ENCODE data around the gene TMEM106A.
"Not testable (repeated sequence)": the region's sequence is repeated elsewhere in the genome, so short reads cannot be mapped to it uniquely, and the experiment has no call there.

TMEM106A gene

DNA sequence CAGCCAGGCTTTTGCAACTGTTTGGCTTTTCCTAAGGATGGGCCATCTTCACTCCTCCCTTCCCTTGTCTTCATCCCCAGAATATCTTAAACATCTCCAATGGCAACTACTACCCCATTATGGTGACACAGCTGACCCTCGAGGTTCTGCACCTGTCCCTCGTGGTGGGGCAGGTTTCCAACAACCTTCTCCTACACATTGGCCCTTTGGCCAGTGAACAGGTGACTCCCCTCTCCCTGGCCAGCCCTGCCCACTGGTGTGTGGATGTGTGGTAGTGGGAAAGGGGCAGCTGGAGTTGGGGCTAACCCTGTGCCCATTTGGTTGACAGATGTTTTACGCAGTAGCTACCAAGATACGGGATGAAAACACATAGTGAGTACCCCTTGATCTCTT is 4.7 kb downstream of the TMEM106A start:
- DNase-seq: no peak

GRCh38 chr17:43216762-43217613 is 5.3 kb downstream of the TMEM106A start:
- DNase-seq: no peak

DNA sequence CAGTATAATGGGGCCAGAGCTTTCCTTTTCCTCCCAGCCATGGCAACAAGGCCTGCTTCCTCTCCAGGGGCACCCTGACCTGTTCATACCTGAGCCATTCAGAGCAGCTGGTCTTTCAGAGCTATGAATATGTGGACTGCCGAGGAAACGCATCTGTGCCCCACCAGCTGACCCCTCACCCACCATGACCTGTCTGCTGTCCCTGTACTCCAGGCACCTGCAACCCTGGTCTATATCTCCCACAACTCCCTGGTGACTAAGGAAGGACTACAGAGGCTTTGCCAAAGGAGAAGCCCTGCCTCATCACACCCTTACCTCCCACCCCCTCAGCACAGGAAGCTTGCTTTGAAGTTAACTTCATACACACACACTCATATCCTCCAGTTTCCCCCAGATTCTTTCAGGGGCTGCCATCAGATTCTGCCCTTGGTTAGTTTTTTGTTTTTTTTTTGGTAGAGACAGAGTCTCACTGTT is 6.0 kb downstream of the TMEM106A start:
- DNase-seq: no peak

GRCh38 chr17:43219001-43219400 is 7.3 kb downstream of the TMEM106A start:
- no peak for DNase-seq

DNA sequence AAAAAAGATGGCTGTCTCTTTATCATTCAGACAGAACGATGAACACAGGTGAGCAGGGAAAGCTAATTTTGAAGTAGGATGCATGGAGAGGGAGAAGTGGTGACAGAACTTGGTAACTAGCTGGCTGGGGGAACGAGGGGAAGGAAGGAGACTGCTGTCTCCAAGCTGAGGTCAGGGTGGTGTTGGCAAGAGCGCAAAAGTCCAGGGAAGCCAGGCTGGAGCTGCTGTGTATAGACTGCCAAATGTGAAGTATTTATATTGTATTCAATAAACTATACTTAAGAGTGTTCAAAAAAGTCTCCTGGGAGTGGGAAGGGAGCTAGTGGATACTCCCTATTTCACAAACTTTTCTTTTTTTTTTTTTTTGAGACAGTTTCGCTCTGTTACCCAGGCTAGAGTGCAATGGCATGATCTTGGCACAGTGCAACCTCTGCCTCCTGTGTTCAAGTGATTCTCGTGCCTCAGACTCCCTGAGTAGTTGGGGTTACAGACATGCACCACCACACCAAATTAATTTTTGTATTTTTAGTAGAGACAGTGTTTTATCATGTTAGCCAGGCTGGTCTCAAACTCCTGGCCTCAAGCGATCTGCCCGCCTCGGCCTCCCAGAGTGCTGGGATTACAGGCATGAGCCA is 8.2 kb downstream of the TMEM106A start:
- no peak for DNase-seq

DNA sequence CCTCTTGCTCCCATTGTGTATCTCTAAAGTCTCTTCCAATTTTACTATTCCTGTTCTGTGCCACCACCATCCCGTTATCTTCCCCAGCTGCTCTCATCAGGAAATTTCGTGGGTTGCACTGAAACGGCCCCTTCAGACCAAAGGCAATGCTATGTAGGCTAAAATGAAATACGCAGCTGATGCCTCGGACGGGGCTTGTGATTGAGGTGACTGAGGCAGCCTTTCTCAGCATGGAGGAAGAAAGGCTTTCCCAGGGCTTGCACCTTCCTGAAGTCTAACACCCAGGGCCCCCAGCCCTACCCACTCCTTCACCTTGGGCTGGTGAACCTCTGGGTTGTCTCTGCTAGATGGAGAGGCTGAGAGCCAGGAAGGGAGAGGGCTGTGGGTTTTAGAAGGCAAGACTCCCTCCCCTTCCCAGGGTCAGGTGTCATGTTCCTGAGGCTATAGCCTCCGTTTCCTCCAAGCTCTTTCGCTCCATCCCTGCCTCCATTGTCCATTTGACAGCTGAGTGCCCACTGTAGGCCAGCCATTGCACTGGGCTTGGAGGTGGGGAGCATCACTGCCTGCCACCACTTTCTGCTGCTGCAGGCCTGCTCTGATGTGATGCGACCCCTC is 8.9 kb downstream of the TMEM106A start:
- no peak for DNase-seq

DNA sequence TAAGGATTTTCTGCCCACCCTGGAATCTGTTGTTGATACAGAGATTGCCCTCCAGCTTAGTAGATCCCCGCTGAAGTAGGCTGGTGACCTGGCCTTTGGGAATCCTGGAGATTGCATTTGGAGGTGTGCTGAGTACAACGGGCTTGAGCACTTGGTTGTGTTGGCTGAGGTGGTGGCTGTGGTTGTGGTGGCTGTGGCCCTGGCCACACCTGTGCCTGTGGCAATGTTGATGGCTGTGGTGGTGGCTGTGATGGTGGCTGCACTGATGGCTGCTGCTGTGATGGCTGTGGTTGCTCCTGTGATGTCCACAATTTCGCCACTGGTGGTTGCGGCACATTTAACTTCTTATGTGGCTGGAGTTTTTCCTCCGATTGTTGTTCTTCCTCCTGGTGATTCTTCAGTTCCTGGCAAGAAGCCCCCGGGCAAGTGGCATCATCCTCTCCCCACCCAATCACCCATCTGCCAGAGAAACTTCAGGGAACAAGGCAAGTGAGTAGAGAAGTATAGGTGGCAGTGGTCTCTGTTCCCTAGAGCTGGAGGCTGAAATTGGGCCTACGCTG is 12.6 kb downstream of the TMEM106A start:
- DNase-seq: no peak

DNA sequence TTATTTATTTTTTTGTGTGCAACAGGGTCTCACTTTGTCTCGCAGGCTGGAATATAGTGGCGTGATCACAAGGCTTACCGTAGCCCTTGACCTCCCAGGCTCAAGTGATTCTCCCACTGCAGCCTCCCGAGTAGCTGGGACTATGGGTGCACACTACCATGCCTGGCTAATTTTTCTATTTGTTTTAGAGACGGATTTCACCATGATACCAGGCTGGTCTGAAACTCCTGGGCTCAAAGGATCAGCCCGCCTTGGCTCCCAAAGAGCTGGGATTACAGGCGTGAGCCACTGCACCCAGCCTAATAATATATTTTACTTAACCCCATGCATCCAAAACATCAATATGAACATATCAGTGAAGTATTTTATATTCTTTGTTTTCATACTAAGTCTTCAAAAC is 14.7 kb downstream of the TMEM106A start:
- no peak for DNase-seq

GRCh38 chr17:43228020-43228782 is 16.5 kb downstream of the TMEM106A start, which contains the start of gene CCDC200:
Gene CCDC200, minus strand, starts transcription at chr17:43228623. Its CDS starts 69 bp downstream, at chr17:43228554.
- not testable (repeated sequence) for DNase-seq

- DNase-seq: not testable (repeated sequence)
Measured at GRCh38 chr17:43231205-43232020, 19.7 kb downstream of the TMEM106A start.

GRCh38 chr17:43232021-43232699 is 20.5 kb downstream of the TMEM106A start:
- DNase-seq: not testable (repeated sequence)

- DNase-seq: not testable (repeated sequence)
Measured at GRCh38 chr17:43233263-43233662, 21.6 kb downstream of the TMEM106A start.

DNA sequence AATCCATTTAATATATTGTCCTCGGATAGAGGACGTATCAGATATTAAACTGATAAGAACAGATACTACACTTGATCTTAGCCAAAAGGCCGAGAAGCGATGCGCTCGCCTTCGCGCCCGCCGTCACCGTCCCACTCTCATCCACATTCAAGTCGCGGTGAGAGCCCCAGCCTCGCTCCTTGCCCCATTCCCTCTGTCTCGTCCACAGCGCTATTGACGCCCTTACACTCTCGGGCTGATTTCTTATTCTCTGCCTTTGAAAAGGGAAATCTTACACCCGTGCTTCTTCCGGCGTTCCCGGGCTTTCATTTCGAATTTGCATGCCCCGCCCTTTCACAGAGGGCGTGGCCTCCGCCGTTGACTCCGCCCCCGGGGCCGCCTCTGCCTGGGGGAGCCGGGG is 22.2 kb downstream of the TMEM106A start, which contains the start of gene RNU2-1:
Gene RNU2-1, minus strand, starts transcription at position 101 of the 400 bp plus-strand sequence.
- not testable (repeated sequence) for DNase-seq

DNA sequence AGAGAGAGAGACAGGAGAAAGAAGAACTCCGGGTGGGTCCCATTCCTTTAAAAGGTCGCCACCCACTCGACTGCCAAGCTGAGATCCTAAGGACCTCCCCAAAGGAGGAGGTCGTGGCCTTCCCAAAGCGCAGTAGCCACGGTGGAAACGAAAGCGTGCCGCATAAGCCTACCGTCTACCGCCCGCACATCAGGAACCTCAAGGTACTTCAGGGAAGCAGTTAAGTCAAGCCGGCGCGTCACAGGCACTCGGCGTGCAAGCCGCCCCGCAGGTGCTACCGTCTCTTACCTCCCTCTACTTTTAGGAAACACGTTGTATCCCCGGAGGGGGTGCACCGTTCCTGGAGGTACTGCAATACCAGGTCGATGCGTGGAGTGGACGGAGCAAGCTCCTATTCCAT is 27.9 kb downstream of the TMEM106A start:
- DNase-seq: not testable (repeated sequence)

DNA sequence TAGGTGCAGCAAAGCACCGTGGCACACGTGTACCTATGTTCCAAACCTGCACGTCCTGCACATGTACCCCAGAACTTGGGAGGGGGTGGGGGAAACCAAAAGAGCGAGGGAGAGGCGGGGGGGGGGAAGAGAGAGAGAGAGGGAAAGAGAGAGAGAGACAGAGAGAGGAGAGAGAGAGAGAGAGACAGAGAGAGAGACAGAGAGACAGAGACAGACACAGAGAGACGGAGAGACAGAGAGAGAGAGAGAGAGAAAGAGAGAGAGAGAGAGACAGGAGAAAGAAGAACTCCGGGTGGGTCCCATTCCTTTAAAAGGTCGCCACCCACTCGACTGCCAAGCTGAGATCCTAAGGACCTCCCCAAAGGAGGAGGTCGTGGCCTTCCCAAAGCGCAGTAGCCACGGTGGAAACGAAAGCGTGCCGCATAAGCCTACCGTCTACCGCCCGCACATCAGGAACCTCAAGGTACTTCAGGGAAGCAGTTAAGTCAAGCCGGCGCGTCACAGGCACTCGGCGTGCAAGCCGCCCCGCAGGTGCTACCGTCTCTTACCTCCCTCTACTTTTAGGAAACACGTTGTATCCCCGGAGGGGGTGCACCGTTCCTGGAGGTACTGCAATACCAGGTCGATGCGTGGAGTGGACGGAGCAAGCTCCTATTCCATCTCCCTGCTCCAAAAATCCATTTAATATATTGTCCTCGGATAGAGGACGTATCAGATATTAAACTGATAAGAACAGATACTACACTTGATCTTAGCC is 29.1 kb downstream of the TMEM106A start:
- not testable (repeated sequence) for DNase-seq

- not testable (repeated sequence) for DNase-seq
Measured at GRCh38 chr17:43246456-43246855, 34.8 kb downstream of the TMEM106A start.
